ENCODE results near the gene TSEN34.
"Not testable (repeated sequence)": the region's sequence is repeated elsewhere in the genome, so short reads cannot be mapped to it uniquely, and the experiment has no call there.

TSEN34 gene

GRCh38 chr19:54243809-54244208 lies 52.7 kb downstream of the TSEN34 start:
- not testable (repeated sequence) for H2BK15ac ChIP-seq (ENCODE audit: low read depth, poor library complexity, severe bottlenecking); H2BK120ac ChIP-seq (ENCODE audit: low read depth, low read length); H3K4me1 ChIP-seq (ENCODE audit: control insufficient read depth, insufficient read depth, low read depth, low read length); H2AFZ ChIP-seq (ENCODE audit: low read depth, low read length); H3K14ac ChIP-seq (ENCODE audit: low read length in 2 of 2); H4K91ac ChIP-seq (ENCODE audit: low read length); H3K23ac ChIP-seq (ENCODE audit: low read length in 2 of 2); H2BK5ac ChIP-seq (ENCODE audit: low read depth, low read length, poor library complexity, severe bottlenecking); H3K9ac ChIP-seq (ENCODE audit: low read length); H4K8ac ChIP-seq (ENCODE audit: low read length); H2AK5ac ChIP-seq (ENCODE audit: low read length, severe bottlenecking); H3K9me3 ChIP-seq (ENCODE audit: control insufficient read depth, low read length); H3K4me3 ChIP-seq (ENCODE audit: insufficient read depth in 1 of 2, low read depth in 1 of 2, low read length in 2 of 2); H3K79me1 ChIP-seq (replicated peaks; ENCODE audit: low read length, poor library complexity, severe bottlenecking); H3K4me2 ChIP-seq (ENCODE audit: low read length, poor library complexity, severe bottlenecking); H3K18ac ChIP-seq (ENCODE audit: low read depth in 1 of 2, low read length in 2 of 2); DNase-seq; H3K36me3 ChIP-seq (ENCODE audit: control insufficient read depth in 1 of 2, insufficient read depth in 2 of 2, low read depth in 1 of 2, low read length in 2 of 2); H2BK12ac ChIP-seq (ENCODE audit: low read length in 2 of 2); H3K4ac ChIP-seq (ENCODE audit: low read depth in 1 of 2, low read length in 2 of 2); H3K27ac ChIP-seq (ENCODE audit: low read length, poor library complexity, severe bottlenecking)
- WGBS = no CpG with 5 or more reads among the region's 8 CpGs
- peaks cover 12 to 13% of the 10 kb centered on the region in 2 experiments for H3K27me3 ChIP-seq (ENCODE audit: control insufficient read depth in 1 of 2, insufficient read depth in 1 of 2, low read length in 2 of 2)

All from mesenchymal stem cell (in vitro differentiated cells and primary cell).